GM12875 (cell line): ENCODE measurements around the gene CHD8.

Experiments
- H3K4me3 ChIP-seq: one replicate; pipeline ENCODE4 v1.5.1; 2011; ENCODE audit warnings: low read depth, low read length, control low read depth
- TF ChIP-seq, protein P1 (sequence below): IDR thresholded peaks from 2 replicates; pipeline ENCODE4 v1.5.1; 2011; ENCODE audit warnings: low read depth, mild to moderate bottlenecking, control low read depth, inconsistent platforms, low read length, moderate library complexity, borderline replicate concordance; ENCODE audit not compliant: insufficient read depth

The CHD8 gene

DNA sequence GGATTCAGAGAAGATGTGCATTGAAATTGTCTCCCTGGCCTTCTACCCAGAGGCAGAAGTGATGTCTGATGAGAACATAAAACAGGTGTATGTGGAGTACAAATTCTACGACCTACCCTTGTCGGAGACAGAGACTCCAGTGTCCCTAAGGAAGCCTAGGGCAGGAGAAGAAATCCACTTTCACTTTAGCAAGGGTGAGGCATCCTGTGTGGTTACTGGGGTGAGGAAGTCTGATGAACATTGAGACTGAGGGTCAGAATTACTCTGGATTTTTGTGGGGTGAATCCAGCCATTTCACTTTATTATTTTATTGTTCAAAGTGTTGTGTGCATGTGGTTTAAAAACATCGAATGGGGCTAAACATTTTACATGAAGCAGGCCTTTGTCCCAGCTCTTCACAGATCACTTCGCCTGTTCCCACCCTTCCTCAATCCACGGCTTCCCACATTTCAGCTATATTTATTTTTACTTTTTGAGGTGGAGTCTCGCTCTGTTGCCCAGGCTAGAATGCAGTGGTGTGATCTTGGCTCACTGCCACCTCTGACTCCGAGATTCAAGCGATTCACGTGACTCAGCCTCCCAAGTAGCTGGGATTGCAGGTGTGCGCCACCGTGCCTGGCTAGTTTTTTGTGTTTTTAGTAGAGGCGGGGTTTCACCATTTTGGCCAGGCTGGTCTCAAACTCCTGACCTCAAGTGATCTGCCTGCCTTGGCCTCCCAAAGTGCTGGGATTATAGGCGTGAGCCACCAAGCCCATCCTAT, 112.7 kb downstream of the CHD8 start:
- H3K4me3 ChIP-seq = no peak overlapping the region
- TF ChIP-seq, protein P1, sequence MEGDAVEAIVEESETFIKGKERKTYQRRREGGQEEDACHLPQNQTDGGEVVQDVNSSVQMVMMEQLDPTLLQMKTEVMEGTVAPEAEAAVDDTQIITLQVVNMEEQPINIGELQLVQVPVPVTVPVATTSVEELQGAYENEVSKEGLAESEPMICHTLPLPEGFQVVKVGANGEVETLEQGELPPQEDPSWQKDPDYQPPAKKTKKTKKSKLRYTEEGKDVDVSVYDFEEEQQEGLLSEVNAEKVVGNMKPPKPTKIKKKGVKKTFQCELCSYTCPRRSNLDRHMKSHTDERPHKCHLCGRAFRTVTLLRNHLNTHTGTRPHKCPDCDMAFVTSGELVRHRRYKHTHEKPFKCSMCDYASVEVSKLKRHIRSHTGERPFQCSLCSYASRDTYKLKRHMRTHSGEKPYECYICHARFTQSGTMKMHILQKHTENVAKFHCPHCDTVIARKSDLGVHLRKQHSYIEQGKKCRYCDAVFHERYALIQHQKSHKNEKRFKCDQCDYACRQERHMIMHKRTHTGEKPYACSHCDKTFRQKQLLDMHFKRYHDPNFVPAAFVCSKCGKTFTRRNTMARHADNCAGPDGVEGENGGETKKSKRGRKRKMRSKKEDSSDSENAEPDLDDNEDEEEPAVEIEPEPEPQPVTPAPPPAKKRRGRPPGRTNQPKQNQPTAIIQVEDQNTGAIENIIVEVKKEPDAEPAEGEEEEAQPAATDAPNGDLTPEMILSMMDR = no peak
